B cell (primary cell): Measurements from ENCODE around the gene C15orf62.

Experiments used
- CTCF ChIP-seq: fragments of 200-600 bp; IDR thresholded peaks from one replicate; pipeline ENCODE4 v1.8.0; 2022; ENCODE audit warnings: antibody characterized with exemption, mild to moderate bottlenecking
- EZH2 ChIP-seq: IDR thresholded peaks from 2 replicates; pipeline ENCODE4 v1.6.1; 2012; ENCODE audit warnings: borderline replicate concordance, low read depth, mild to moderate bottlenecking, moderate library complexity, low read length; ENCODE audit not compliant: insufficient read depth, poor library complexity, severe bottlenecking

GRCh38 chr15:40756938-40757337 lies 12.8 kb upstream of the C15orf62 start:
- TF ChIP-seq CTCF, result no peak
- TF ChIP-seq EZH2, result no peak
